Mesangial cell (primary cell): Measurements from ENCODE around the gene TRIM49D2. TPM values are rescaled to one million over a fixed set of nuclear protein-coding genes. Genes with fewer than 3 reads are reported as not detected.

Experiments
- total RNA-seq: library from RNA; depleted of rRNA; stranded (reverse); fragments of >200 nt; gene quantifications from 2 replicates; pipeline ENCODE4 v1.2.3, GENCODE V29; 2015

TRIM49D2 gene
- total RNA-seq = not detected in 2 replicates

GRCh38 chr11:89923764-89924163 is at the start of gene TRIM49D2:
Gene TRIM49D2, plus strand, starts transcription at chr11:89924064. Its CDS starts 2,698 bp downstream, at chr11:89926762.

GRCh38 chr11:89922195-89922660 is 1.6 kb upstream of the TRIM49D2 start, which contains the start of gene TRIM49D1:
Gene TRIM49D1, minus strand, starts transcription at chr11:89922245. Its CDS starts 4,535 bp downstream, at chr11:89917710.

DNA sequence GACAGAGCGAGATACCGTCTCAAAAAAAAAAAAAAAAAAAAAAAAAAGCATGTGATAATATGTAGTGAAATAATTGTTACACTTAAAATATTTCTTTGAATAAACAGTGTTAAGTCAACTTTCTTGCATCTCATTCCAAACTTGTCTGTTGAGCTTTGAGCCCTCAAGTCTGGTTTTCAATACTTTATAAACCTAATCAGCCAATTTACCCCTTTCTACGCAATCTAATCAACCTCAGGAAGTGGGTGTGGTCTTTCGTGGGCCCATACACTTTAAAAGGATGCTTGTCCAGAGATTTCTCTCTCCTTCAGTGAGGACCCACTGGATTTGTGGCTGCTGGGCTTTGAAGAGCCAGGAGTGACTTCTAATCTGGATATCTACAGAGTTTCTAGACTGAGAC is 41.9 kb downstream of the TRIM49D2 start, which contains the start of gene TRIM64:
TSS of gene TRIM64 (plus strand) at position 301 of the 400 bp plus-strand sequence. CDS start 2,467 bp downstream, outside the sequence.

Other genes with a start within 250 kb of the TRIM49D2 start
- gene TRIM77, start 213.8 kb upstream of the TRIM49D2 start, total RNA-seq = not detected in 2 replicates
- gene TRIM49, start 115.5 kb upstream of the TRIM49D2 start, total RNA-seq = not detected in 2 replicates
- not detected in 2 replicates for gene TRIM64B, start 45.6 kb upstream of the TRIM49D2 start, total RNA-seq
- not detected in 2 replicates for gene TRIM49D1, start 1.8 kb upstream of the TRIM49D2 start, total RNA-seq
- gene TRIM64, start 42.0 kb downstream of the TRIM49D2 start, total RNA-seq = not detected in 2 replicates
- gene TRIM49C, start 107.0 kb downstream of the TRIM49D2 start, total RNA-seq = not detected in 2 replicates
- not detected in 2 replicates for gene UBTFL1, start 161.9 kb downstream of the TRIM49D2 start, total RNA-seq
- 0.49 and 0.63 TPM in 2 replicates for gene NAALAD2, start 210.6 kb downstream of the TRIM49D2 start, total RNA-seq